ENCODE measurements around the gene ALOX15B.

The ALOX15B gene

DNA sequence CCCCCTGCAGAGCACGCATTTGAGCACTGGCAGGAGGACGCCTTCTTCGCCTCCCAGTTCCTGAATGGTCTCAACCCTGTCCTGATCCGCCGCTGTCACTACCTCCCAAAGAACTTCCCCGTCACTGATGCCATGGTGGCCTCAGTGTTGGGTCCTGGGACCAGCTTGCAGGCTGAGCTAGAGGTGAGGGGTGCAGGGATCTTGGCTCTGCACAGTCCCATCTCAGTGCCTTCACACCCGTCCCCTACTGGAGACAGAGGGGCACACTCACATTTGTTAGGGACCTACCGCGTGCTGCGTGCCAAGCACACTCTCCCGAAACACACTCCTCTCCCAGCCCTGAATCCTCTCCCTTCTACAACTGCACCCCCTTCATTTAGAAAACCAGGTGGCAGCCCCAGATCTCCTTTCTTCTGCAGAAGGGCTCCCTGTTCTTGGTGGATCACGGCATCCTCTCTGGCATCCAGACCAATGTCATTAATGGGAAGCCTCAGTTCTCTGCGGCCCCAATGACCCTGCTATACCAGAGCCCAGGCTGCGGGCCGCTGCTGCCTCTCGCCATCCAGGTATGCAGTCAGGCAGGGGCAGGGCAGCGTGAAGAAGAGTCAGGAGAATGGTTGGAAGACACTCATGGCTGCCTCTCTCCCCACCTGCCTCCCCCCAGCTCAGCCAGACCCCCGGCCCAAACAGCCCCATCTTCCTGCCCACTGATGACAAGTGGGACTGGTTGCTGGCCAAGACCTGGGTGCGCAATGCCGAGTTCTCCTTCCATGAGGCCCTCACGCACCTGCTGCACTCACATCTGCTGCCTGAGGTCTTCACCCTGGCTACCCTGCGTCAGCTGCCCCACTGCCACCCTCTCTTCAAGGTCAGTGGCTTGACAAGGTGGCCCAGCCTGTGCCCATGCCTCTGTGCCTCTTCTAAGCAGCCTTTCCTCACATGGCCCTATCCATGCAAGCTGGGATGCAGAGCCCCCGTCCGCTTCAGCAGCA is 6.3 kb downstream of the ALOX15B start:
- TF ChIP-seq CTCF (IDR thresholded peaks at IDR 0.05; ENCODE audit: low read depth, low read length) = no peak

DNA sequence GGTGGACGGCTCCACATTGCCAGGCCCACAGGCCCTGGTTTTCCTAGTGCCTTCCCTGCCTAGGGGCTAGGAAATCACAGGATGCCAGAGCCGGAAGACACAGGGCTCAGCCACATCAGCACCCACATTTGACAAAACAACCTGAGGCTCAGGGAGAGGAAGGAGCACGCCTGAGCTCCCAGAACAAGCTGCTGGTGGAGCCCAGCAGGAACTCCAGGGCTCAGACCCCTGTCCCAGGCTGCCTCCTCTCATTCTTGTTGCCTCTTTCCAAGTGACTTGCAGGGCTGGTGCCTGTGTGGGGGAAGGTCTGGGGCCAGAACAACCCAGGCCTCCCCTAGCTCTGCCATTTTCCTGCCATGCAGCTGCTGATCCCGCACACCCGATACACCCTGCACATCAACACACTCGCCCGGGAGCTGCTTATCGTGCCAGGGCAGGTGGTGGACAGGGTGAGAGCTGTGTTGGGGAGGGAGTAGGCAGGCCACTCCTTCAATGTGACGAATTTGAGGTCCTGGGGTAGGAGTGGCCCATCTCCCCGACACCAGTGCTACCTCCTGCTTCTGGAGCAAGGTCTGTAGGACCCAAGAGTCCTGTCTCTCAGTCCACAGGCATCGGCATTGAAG is 7.6 kb downstream of the ALOX15B start:
- no peak for TF ChIP-seq CTCF (IDR thresholded peaks at IDR 0.05; ENCODE audit: low read depth, low read length)
- no peak overlapping the region for H3K4me3 ChIP-seq (ENCODE audit: low read depth, low read length)

More for the DNA sequence above, 6.3 kb downstream of the ALOX15B start:
- no peak overlapping the region for H3K4me3 ChIP-seq (ENCODE audit: low read depth, low read length)

- TF ChIP-seq CTCF (IDR thresholded peaks at IDR 0.05; ENCODE audit: low read depth, low read length) = no peak
- no peak overlapping the region for H3K4me3 ChIP-seq (ENCODE audit: low read depth, low read length)
These were observed 8.3 kb downstream of the ALOX15B start for GRCh38 chr17:8046929-8047768.

DNA sequence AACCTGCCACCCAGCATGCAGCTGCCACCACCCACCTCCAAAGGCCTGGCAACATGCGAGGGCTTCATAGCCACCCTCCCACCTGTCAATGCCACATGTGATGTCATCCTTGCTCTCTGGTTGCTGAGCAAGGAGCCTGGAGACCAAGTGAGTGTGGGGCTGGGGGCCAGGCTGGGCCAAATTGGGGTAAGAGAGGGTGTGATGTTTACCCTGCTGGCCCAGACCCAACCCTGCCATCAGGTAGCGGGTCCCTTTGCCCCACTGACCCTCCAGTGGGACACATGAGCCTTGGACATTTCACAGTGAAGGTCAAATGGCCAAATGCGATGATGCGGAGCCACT is 8.9 kb downstream of the ALOX15B start:
- TF ChIP-seq CTCF (IDR thresholded peaks at IDR 0.05; ENCODE audit: low read depth, low read length) = no peak
- no peak overlapping the region for H3K4me3 ChIP-seq (ENCODE audit: low read depth, low read length)

- no peak overlapping the region for H3K4me3 ChIP-seq (ENCODE audit: low read depth, low read length)
- no peak for TF ChIP-seq CTCF (IDR thresholded peaks at IDR 0.05; ENCODE audit: low read depth, low read length)
These were observed 9.4 kb downstream of the ALOX15B start for GRCh38 chr17:8048236-8048635.

DNA sequence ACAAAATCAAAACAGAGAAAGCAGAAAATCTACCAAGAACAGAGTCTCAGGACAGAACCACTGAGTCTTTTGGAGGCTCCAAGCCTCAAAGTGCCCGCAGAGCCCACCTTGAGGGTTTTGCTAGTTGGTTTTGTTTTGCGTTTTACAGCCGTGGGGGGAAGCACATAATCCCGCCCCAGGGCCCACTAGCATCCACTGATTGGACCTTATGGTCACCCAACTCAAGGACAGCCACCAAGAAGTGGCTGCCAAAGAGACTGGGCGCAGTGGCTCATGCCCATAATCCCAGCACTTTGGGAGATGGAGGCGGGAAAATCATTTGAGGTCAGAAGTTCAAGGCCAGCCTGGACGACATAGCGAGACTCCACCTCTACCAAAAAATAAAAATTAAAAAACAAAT is 9.9 kb downstream of the ALOX15B start:
- H3K4me3 ChIP-seq (ENCODE audit: low read depth, low read length) = no peak overlapping the region
- no peak for TF ChIP-seq CTCF (IDR thresholded peaks at IDR 0.05; ENCODE audit: low read depth, low read length)
